Activated CD8-positive, alpha-beta memory T cell treated with anti-CD3 and anti-CD28 coated beads, Interleukin-2, amount 50 U/mL, for 1 hour (primary cell): ENCODE data around the gene PRKCG.

Experiments
- DNase-seq: peaks from one replicate; pipeline ENCODE4 v3.0.0-alpha.2; 2020; ENCODE audit errors: extremely low read depth

PRKCG gene

GRCh38 chr19:53898636-53899341 is 16.8 kb downstream of the PRKCG start:
- DNase-seq, result no peak

DNA sequence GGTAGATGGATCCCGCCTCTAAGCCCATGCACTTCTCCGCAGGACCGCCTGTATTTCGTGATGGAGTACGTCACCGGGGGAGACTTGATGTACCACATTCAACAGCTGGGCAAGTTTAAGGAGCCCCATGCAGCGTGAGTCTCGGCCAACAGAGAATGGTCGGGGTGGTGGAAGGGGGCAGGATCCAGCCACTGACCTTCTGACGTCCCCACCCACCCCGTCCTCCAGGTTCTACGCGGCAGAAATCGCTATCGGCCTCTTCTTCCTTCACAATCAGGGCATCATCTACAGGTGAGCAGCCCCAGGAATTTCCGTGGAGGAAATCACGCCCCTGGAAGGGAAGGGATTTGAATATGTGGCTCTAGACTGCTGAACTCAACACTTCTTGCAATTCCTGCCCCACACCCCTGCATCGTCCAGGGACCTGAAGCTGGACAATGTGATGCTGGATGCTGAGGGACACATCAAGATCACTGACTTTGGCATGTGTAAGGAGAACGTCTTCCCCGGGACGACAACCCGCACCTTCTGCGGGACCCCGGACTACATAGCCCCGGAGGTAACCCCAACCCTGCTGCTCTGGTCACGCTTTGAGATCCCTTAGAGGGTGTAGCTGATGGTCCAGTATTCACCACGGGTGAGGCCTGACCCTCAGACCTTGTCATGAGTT is 18.3 kb downstream of the PRKCG start:
- no peak for DNase-seq

GRCh38 chr19:53903055-53903680 is 21.2 kb downstream of the PRKCG start:
- no peak for DNase-seq

DNA sequence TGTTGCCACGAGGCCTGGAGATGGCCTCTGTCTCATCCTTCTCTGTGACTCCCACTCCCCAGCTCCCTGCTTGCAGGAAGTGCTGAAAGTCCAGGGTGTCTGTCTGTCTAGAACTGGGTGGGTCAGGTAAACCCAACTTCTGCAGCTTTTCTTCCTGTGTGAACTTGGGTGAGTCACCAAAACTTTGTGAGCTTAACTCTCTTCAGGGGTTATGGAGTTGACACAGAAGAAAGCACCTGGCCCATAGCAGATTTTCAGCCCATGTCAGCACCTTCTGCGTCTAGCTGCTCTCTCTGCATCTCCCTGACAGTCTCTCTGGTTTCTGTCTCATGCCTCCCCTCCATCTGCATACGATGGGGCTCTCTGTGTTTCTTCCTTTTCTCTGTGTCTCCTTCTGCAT is 22.9 kb downstream of the PRKCG start:
- no peak for DNase-seq

DNA sequence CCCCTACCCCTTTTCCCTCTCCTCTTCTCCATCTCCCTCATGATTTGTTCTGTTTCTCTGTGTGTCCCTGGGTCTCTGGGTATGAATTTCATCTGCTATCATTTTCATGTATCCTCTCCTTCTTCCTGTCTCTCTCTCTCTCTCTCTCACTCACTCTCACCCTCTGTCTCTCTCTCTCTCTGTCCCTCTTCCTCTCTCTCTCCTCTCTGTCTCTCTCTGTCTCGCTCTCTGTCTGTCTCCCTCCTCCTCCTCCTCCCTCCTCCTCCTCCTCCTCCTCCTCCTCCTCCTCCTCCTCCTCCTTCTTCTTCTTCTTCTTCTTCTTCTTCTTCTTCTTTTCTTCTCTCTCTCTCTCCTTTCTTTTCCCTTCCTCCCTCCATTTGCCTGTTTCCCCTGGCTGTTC is 23.8 kb downstream of the PRKCG start:
- DNase-seq, result no peak

DNA sequence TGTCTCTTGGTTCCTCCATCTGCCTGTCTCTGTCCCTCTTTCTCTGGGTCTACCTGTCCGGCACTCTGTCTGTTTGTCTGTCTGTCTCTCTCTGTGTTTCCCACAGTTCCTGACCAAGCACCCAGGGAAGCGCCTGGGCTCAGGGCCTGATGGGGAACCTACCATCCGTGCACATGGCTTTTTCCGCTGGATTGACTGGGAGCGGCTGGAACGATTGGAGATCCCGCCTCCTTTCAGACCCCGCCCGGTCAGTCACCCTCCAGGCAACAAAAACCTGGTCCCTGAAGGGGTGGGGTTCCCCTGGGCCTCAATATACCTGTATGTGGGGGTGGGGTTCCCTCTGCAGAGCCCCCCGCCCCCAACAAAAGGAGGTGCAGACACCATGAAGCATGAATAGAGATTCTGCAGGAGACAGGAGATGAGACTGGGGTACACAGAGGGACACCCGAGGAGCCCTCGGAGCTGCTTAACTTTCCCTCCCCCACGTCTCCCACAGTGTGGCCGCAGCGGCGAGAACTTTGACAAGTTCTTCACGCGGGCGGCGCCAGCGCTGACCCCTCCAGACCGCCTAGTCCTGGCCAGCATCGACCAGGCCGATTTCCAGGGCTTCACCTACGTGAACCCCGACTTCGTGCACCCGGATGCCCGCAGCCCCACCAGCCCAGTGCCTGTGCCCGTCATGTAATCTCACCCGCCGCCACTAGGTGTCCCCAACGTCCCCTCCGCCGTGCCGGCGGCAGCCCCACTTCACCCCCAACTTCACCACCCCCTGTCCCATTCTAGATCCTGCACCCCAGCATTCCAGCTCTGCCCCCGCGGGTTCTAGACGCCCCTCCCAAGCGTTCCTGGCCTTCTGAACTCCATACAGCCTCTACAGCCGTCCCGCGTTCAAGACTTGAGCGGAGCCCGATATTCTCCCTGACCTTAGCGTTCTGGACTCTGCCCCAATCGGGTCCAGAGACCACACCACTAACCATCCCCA is 24.5 kb downstream of the PRKCG start:
- DNase-seq, result no peak

DNA sequence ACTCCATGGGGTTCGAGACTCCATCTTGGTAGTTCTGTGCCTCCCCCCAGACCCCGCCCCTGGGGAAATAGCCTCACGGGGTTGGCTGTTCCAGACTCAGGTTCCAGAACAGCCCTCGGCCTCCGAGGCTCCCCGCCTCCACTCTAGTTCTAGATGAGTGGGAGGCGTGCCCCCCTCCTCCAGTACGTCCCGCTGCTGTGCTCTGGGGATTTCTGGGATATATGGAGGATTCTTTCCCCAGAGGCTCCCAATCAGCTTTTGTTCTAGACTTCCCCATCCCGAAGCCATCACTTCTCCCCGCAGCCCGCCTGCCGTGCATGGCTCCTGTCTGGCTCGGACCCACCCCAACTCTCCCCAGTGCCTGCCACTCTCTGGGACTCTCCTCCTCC is 25.2 kb downstream of the PRKCG start:
- no peak for DNase-seq

- no peak for DNase-seq
Measured at GRCh38 chr19:53907690-53908089, 25.7 kb downstream of the PRKCG start.

GRCh38 chr19:53908106-53908934 is 26.3 kb downstream of the PRKCG start:
- DNase-seq, result no peak

GRCh38 chr19:53908935-53909415 is 27.0 kb downstream of the PRKCG start, which contains the start of gene CACNG7:
Gene CACNG7 (plus strand): TSS chr19:53909278. CDS start chr19:53912832, 3,554 bp downstream.
- DNase-seq, result no peak

GRCh38 chr19:53909471-53910169 is 27.6 kb downstream of the PRKCG start:
- DNase-seq, result no peak

DNA sequence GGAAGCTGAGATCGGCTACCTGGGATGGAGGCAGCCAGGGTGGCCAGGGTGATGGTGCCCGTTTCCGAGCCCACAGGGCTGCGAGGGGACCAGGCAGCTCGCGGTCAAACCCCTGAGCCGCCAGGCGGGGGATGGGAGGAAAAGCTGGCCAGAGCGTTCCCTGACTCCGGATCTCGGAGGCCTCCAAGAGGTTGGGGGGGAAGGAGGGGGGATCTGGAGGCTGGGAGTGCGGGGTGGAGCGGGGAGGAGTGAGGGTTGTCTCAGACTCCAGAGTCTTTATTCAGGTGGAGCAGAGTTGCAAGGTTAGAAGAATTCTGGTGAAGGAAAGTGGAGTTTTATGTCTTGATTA is 28.1 kb downstream of the PRKCG start:
- no peak for DNase-seq

DNA sequence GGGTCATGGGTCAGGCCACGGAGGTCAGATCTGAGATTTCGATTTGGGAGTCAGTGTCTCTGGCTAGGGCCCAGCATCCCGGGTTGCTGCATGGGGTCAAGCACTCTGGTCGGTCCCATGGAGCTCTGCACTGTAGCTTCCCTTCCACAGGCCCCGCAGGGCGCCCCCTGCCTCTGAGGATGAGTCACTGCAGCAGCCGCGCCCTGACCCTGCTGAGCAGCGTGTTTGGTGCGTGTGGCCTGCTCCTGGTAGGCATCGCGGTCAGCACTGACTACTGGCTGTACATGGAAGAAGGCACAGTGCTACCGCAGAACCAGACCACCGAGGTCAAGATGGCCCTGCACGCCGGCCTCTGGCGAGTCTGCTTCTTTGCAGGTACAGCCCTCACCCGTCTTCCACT is 30.7 kb downstream of the PRKCG start:
- no peak for DNase-seq

DNA sequence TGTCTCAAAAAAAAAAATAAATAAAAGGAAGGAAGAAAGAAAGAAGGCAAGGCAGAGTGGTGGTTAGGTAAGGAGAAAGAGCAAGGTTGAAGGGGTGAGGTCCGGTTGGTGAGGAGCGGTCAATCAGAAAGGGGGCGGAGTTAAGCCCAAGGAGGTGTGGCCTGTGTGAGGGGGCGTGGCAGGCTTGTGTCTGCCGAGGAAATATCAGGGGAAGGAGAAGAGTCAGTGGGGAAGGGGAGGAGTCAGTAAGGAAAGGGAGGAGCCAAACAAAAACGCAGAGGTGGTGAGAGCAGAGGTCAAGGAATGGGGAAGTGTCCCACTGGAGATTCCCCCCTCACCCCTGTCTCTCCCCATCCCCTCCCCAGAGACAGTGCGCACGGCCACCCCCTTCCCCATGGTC is 33.0 kb downstream of the PRKCG start:
- no peak for DNase-seq

GRCh38 chr19:53916004-53916403 is 34.0 kb downstream of the PRKCG start:
- no peak for DNase-seq

DNA sequence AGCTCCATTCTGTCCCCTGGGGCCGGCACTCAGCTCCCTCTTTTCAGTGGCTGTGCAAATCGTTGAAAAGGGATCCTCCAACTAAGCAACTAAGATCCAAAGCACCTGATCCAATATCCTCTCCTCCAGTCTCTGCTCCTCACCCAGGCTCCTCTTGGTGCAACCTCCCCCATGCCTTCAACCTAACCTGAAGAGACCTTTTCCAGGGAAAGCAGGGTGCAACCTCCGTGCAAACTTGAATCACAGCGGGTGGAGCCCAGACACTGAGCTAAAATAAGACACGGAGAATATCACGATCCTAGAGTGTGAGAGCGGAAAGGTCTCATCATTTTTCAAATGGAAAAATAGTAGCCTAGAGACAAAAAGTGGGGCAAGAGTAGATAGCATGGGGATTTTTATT is 35.4 kb downstream of the PRKCG start:
- DNase-seq, result no peak

GRCh38 chr19:53927739-53928138 is 45.7 kb downstream of the PRKCG start:
- no peak for DNase-seq

- DNase-seq, result no peak
Measured at GRCh38 chr19:53936029-53936428, 54.0 kb downstream of the PRKCG start.

DNA sequence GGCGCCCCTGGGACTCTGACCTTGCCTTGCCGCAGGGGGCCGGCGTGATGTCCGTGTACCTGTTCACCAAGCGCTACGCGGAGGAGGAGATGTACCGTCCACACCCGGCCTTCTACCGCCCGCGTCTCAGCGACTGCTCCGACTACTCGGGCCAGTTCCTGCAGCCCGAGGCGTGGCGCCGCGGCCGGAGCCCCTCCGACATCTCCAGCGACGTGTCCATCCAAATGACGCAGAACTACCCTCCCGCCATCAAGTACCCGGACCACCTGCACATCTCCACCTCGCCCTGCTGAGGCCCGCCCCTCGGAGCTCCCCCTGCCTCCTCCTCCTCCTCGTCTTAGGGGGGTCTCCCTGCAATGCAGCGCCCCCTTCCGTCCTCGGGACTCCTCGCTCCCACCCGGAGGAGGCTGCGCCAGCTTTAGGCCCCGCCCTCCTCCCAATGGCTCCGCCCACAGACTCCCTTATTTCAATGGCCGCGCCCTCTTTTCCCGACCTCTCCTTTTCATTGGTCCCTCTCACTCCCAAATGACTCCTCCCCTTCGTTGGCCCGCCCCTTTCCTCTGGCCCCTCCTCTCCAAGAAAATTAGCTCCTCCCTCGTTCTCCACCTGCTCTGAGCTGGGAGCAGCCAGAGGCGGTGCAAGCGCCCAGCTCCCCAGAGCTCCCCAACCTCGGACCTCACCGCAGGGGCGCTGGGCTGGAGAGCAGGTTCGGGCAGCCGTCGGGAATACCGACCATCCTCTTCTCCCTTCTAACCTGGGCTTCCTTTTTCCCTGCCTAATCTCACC is 60.2 kb downstream of the PRKCG start:
- DNase-seq, result no peak

- no peak for DNase-seq
Measured at GRCh38 chr19:53944416-53944815, 62.4 kb downstream of the PRKCG start.
